Islet of Langerhans (tissue), 1 donor: Measurements from ENCODE around the gene GALNT6.
"Not testable (repeated sequence)": the region's sequence is repeated elsewhere in the genome, so short reads cannot be mapped to it uniquely, and the experiment has no call there.

ENCODE experiments used
- FAIRE-seq: peaks from one replicate; lab custom pipeline; 2011; peaks lifted over from hg19 to GRCh38; lab: Jason Lieb, UNC

Gene GALNT6

DNA sequence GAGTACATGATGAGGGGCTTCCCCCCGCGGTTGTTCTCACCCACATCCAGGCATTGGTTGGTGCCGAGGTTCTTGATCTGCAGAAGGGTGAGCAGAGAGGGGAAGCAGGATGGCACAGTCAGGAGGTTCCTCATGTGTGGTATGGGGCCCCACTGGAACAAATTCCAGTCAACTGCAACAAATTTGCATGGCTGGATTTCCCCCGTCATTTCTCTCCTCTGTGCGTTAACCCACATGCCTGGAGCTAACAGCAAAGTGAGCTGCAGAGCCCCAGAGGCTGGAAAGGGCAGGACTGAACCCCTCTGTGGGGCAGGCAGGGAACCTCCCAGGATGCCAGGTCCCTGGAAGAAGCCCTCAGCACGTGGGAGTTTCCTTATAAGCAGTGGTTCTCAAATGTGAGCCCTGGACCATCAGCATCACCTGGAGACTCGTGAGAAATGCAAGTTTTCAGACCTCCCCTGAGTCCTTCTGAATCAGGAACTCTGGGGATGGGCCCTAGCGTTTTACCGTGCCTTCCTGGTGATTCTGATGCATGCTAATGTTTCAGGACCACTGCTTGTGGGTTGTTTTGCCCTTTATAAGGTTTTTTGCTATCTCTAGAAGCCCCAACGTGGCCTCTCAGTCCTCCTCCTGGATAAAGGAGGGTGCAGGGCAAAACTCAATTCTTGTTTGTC lies 33.7 kb downstream of the GALNT6 start:
- FAIRE-seq = no peak

DNA sequence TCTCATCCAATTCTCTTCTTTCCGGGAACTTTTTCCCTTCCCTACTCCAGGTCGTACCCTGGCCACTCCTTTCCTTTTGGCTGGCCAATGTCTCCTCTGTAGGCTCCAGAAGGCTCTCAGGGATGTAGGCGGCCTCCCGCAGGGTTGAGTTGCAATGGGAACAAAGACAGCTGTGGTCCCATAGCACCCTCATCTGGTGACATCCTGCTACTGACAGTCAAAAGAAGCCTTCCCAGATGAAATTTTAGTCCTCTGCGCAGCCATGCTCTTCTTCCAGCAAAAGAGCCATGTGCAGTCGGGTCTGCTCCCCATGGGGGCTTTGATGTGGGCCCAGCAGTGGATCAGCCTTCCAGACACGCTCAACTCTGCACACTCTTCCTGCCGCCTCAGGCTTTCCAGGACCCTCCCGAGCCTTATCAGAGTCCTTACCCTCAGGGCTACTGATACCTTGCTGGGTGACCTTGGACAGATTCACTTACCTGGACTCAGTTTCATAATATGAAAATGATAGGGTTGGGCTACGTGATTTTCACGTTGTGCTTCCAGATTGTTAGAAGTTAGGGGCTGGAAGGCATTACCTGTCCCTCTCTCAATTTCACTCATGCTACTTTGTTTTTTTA lies 39.2 kb downstream of the GALNT6 start:
- no peak for FAIRE-seq

DNA sequence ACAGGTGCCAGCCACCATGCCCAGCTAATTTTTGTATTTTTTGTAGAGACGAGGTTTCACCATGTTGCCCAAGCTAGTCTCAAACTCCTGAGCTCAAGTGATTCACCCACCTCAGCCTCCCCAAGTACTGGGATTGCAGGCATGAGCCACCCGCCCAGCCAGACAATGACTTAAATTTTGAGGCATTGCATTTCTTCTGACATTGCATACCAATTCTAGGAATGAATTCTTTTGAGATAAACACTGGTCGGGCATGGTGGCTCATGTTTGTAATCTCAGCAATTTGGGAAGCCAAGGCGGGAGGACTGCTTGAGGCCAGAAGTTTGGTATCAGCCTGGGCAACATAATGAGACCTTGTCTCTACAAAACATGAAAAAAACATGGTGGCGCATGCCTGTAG lies 42.2 kb downstream of the GALNT6 start:
- no peak for FAIRE-seq

DNA sequence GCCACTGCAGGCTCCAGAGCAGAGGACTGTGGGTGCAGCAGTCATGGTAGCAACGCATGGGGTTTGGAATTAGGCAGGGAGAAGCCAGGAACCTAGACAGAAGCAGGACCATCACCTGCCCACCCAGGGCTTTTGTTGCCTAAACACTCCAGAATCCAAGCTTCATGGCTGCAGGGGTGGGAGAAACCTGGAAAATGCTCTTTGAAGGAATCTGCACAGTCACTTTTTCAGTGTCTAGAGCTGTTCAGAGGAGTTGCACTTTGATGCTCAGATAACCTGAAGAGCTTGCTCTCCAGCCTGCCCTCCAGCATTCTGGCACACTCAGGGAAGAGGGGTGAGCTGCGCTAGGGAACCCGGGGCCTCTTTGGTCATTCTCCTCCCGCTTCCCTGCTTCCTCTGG lies 43.1 kb downstream of the GALNT6 start:
- FAIRE-seq = no peak

GRCh38 chr12:51346581-51346980 lies 44.6 kb downstream of the GALNT6 start, which contains the start of gene CELA1:
Gene CELA1, minus strand, starts transcription at chr12:51346679. Its CDS starts 41 bp downstream, at chr12:51346638.
- no peak for FAIRE-seq

GRCh38 chr12:51345681-51346080 lies 45.5 kb downstream of the GALNT6 start:
- FAIRE-seq = no peak

DNA sequence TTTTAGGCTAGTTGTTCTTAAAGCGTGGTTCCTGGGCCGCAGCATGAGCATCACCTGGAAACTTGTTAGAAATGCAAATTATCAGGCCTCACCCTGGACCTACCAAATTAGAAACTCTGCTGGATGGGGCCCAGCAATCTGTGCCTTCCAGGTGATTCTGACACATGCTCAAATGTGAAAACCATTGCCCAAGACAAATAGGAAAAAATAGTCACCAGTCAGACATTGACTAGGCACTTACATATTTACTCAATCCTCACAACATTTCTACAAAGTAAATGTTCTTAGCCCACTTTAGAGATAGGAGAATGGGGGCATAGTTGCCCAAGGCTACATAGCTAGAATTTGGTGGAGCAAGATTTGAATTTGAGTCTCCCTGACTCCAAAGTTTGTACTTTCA lies 48.0 kb downstream of the GALNT6 start:
- no peak for FAIRE-seq

- no peak for FAIRE-seq
Observed at GRCh38 chr12:51342416-51342815, 48.8 kb downstream of the GALNT6 start.

GRCh38 chr12:51341251-51342007 lies 49.8 kb downstream of the GALNT6 start:
- peak; percentile 85 for FAIRE-seq

DNA sequence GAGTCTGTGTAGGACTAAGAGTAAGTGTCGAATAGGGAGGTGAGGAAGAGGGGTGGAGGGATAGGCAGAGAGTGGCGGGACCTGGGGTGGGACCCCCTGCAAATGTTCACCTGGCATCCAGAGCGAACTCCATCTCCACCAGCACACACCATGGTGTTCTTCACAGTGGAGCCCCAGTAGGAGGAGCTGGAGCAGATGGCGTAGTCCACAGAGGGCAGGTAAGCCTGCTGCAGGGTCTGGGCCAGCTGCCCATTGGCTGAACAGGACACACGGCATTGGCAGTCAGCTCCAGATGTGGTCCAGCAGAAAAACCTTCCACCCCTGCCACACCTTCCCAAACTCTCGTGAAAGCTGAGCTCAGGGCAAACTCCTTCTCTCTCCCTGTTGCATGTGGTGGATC lies 51.5 kb downstream of the GALNT6 start:
- no peak for FAIRE-seq

- not testable (repeated sequence) for FAIRE-seq
Observed at GRCh38 chr12:51337336-51337735, 53.9 kb downstream of the GALNT6 start.

GRCh38 chr12:51335931-51336330 lies 55.3 kb downstream of the GALNT6 start:
- no peak for FAIRE-seq

GRCh38 chr12:51334764-51335163 lies 56.4 kb downstream of the GALNT6 start:
- no peak for FAIRE-seq

GRCh38 chr12:51333536-51333935 lies 57.7 kb downstream of the GALNT6 start:
- FAIRE-seq = no peak

- no peak for FAIRE-seq
Observed at GRCh38 chr12:51330186-51330585, 61.0 kb downstream of the GALNT6 start.

- no peak for FAIRE-seq
Observed at GRCh38 chr12:51329742-51330141, 61.5 kb downstream of the GALNT6 start.

DNA sequence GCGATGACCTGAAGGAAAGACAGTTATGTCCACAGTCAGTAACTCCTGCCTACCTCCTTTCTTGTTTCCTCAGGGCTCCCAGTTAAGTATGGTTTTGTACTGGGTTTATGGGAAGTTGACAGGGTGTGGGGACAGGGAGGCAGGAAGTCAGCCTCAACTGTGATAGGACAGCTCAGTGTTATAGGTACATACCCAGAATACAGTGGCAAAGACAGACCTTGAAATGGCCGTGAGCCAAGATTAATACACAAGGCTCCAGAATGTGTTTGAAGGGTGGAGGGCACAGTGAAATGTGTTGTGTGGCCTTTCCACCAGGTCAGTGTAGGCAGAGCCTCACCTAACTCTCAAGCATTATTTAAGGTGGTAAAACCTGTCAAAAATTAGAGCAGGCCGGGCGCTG lies 62.6 kb downstream of the GALNT6 start:
- no peak for FAIRE-seq

DNA sequence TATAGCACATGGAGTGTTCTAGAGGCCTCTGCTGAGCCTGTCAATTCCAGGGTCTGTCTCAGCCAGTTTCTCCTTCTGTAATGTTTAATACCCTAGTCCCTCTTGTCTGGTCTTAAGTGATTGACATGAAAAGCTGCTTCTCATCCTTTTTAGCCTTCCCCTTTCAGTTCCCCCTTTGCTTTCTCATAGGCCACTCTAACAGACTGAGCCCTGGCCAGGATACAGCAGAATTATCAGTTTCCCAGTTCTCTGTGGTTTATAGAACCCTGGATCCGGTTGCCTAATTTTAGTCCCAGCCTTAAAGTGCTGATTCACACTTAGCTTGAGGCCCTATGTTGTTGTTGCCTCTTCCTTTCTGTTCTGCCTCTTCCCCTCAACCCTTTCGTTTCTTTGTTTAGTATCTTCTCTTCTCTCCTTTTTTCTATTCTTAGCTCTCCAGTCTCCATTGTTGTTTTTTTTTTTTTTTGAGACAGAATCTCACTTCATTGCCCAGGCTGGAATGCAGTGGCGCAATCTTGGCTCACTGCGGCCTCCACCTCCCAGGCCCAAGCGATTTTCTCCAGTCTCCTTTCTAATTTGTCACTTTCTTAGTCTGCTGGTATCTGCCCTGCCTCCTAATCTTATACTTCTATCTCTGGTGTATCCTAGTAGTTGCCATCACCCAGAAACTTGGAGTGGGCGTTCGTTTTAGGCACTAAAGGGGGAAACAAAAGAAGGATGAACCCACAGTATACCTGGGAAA lies 64.3 kb downstream of the GALNT6 start:
- FAIRE-seq = no peak

DNA sequence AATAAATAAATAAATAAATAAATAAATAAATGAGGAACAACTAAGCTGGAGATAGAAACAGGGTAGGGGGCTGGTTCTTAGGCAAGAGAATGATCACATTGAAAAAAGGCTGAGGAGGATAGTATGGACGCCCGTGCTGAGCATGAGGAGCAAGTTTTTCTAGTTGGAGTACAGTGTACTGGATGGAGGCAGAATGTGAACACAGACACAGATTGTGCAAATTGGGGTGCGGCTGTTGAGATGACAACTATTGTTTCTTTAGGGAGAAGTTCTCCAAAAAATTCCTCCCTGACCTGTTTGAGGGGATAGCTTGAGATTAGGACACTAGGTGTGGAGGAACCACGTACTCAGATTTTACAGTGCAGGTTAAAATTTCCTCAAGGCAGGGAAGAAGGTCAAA lies 66.3 kb downstream of the GALNT6 start:
- FAIRE-seq = no peak

DNA sequence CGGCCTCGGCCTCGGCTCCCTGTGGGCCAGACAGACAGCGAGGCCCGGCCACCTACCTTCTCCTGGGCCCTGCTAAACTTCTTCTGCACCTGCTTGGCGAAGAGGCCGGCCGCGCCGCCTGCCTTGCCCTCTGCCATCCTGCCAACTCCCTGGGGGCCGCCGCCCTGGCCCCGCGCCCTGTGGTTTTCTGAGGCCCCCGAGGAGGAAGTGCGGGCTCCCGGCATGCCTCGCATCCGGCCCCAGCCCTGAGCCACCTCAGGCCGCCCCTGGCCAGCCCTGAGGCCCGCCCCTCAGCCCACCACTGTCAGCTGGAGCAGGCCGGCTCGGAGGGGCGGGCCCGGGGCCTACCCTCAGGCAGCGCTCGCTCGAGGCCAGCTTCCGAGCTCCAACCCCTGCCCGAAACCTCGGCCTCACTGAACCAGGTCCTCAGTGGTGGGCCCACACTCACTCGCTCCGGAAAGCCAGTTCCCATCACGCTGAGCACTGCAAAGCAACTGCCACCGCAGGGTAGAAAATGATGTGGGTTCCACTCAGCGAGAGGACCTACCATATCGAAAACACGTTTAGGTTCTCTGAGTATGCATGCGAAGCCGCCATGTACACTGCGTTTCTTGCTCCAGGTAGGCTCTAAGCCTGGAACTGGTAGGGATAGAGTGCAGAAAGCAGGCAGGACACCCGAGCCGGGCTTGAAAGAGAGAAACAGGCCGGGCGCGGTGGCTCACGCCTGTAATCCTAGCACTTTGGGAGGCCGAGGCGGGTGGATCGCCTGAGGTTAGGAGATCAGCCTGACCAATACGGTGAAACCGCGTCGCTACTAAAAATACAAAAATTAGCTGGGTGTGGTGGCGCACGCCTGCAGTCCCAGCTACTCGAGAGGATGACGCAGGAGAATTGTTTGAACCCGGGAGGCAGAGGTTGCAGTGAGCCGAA lies 67.0 kb downstream of the GALNT6 start, which contains the start of gene BIN2:
Gene BIN2 (minus strand): TSS at position 209 of the 930 bp plus-strand sequence. CDS start 72 bp downstream, at position 137.
- FAIRE-seq = no peak

- no peak for FAIRE-seq
Observed at GRCh38 chr12:51323317-51323960, 67.8 kb downstream of the GALNT6 start.
